ENCODE results near the gene GPR143.

Gene GPR143

DNA sequence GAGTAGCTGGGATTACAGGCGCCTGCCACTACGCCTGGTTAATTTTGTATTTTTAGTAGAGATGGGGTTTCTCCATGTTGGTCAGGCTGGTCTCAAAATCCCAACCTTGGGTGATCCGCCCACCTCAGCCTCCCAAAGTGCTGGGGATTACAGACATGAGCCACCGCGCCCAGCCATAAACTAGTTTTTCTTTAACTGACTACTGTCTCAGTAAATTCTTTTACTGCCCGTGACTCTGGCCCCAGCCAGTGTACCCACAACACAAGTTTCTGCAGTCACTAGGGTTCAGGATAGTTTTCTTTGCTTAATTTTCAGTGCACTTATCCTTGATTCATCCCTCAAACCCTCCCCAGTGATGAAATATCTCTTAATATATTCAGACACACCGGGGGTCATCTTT lies 28.8 kb upstream of the GPR143 start:
- TF ChIP-seq, protein P1, sequence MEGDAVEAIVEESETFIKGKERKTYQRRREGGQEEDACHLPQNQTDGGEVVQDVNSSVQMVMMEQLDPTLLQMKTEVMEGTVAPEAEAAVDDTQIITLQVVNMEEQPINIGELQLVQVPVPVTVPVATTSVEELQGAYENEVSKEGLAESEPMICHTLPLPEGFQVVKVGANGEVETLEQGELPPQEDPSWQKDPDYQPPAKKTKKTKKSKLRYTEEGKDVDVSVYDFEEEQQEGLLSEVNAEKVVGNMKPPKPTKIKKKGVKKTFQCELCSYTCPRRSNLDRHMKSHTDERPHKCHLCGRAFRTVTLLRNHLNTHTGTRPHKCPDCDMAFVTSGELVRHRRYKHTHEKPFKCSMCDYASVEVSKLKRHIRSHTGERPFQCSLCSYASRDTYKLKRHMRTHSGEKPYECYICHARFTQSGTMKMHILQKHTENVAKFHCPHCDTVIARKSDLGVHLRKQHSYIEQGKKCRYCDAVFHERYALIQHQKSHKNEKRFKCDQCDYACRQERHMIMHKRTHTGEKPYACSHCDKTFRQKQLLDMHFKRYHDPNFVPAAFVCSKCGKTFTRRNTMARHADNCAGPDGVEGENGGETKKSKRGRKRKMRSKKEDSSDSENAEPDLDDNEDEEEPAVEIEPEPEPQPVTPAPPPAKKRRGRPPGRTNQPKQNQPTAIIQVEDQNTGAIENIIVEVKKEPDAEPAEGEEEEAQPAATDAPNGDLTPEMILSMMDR (IDR thresholded peaks at IDR 0.05; ENCODE audit: extremely low read depth, missing control alignments), result no peak
- DNase-seq (ENCODE audit: low spot score), result no peak

GRCh38 chrX:9790866-9791265 lies 25.2 kb upstream of the GPR143 start:
- no peak for DNase-seq (ENCODE audit: low spot score)
- TF ChIP-seq, protein P1 (IDR thresholded peaks at IDR 0.05; ENCODE audit: extremely low read depth, missing control alignments), result no peak

DNA sequence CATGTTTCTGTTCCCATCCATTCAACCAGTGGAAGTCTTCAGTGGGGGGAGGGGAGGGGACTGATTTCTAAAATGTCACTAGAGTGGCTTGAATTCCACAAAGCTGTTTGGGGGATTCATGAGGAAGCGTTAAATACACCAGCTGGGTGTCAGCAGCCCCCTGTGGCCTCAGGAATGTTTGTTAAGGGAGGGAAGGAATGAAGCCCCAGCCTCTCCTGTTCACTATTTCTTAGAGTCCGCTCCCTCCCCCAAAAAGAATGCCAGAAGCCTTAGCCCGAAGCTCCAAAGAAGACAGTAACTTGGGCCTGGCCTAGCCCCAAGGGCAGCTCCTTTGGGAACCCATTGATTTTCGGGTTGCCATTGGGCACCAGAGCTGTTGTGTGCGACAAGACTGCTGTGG lies 23.9 kb upstream of the GPR143 start:
- DNase-seq (ENCODE audit: low spot score), result no peak
- TF ChIP-seq, protein P1 (IDR thresholded peaks at IDR 0.05; ENCODE audit: extremely low read depth, missing control alignments), result no peak

GRCh38 chrX:9788911-9789310 lies 23.3 kb upstream of the GPR143 start:
- DNase-seq (ENCODE audit: low spot score), result no peak
- TF ChIP-seq, protein P1 (IDR thresholded peaks at IDR 0.05; ENCODE audit: extremely low read depth, missing control alignments), result no peak

- DNase-seq (ENCODE audit: low spot score), result no peak
- TF ChIP-seq, protein P1 (IDR thresholded peaks at IDR 0.05; ENCODE audit: extremely low read depth, missing control alignments), result no peak
Measured at GRCh38 chrX:9786798-9787635, 21.4 kb upstream of the GPR143 start.

DNA sequence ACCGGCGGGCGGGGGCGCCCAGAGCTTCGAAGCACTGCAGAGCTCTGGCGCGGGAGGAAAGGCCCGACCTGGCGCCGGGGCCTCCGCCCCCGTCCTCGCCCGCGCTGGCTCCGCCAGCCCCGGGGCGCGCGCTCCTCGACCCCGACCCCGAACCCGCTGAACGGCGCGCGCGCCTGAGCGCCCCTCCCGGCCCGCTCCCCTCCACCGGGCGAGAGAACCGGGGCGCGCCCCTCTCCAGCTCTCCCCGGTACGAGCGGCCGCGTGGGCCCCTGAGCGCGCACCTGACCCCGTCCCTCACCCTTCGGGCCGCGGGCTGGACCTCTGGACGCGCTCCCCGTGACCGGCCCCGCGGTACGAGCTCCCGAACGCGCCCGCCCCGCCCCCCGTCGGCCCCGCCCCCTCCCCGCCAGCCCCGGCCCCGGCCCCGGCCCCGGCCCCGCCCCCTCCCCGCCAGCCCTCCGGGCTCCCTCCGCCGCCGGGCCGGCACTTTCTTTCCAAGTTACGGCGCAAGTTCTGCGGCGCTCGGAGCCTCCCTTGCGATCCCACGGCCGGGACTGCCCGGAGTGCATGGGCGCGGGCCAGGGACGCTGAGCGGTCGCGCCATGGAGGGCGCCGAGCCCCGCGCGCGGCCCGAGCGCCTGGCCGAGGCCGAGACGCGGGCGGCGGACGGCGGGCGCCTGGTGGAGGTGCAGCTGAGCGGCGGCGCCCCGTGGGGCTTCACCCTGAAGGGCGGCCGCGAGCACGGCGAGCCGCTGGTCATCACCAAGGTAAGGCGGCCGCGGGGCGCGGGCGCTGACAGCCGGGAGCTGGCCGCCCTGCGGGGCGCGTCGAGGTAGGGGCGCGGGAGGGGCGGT lies 20.5 kb upstream of the GPR143 start, which contains the start of gene SHROOM2:
TSS of gene SHROOM2 (plus strand) at position 486 of the 854 bp plus-strand sequence. CDS start at position 603, 117 bp downstream.
- no peak for DNase-seq (ENCODE audit: low spot score)
- TF ChIP-seq, protein P1 (IDR thresholded peaks at IDR 0.05; ENCODE audit: extremely low read depth, missing control alignments), result no peak

All from GM20000 (cell line).